ENCODE measurements around the gene CFAP65. TPM values are rescaled to one million over a fixed set of nuclear protein-coding genes. Genes with fewer than 3 reads are reported as not detected.

The CFAP65 gene
- total and polyA plus RNA-seq, 2 of the 13 experiments (the other 11 are each of a cell fraction or from before 2014, with no cell fraction given) = 0.05 TPM; not detected in 1

- TF ChIP-seq NR2F2 (IDR thresholded peaks at IDR 0.05; ENCODE audit: borderline replicate concordance, low read depth) (no peak), GATAD2A (CRISPR knock-in tag; IDR thresholded peaks at IDR 0.05) (no peak), STAG1 (CRISPR knock-in tag; IDR thresholded peaks at IDR 0.05) (no peak), KLF16 (CRISPR knock-in tag; IDR thresholded peaks at IDR 0.05) (no peak), BCL6 (CRISPR knock-in tag; IDR thresholded peaks at IDR 0.05) (peak; percentile 27; the same call in 1 of the 2 replicates), ZBTB8A (CRISPR knock-in tag; IDR thresholded peaks at IDR 0.05; ENCODE audit: borderline replicate concordance, low read depth) (no peak), ZSCAN12 (CRISPR knock-in tag; IDR thresholded peaks at IDR 0.05) (no peak), ZNF10 (CRISPR knock-in tag; IDR thresholded peaks at IDR 0.05; ENCODE audit: borderline replicate concordance, low read depth) (no peak), TCF12 (IDR thresholded peaks at IDR 0.05) (no peak), TCF12 (CRISPR knock-in tag; IDR thresholded peaks at IDR 0.05) (no peak), CHCHD3 (CRISPR knock-in tag; IDR thresholded peaks at IDR 0.05) (no peak), NFE2L1 (CRISPR knock-in tag; IDR thresholded peaks at IDR 0.05; ENCODE audit: borderline replicate concordance) (no peak), ZNF138 (CRISPR knock-in tag; IDR thresholded peaks at IDR 0.05; ENCODE audit: low read depth) (no peak), ZNF546 (CRISPR knock-in tag; conservative IDR thresholded peaks at IDR 0.05) (no peak), ATAD3A (CRISPR knock-in tag; IDR thresholded peaks at IDR 0.05) (no peak), SSRP1 (CRISPR knock-in tag; IDR thresholded peaks at IDR 0.05) (no peak), ZBTB44 (CRISPR knock-in tag; IDR thresholded peaks at IDR 0.05) (no peak), RERE (CRISPR knock-in tag; IDR thresholded peaks at IDR 0.05; ENCODE audit: low read depth) (no peak), SIN3A (IDR thresholded peaks at IDR 0.05; ENCODE audit: borderline replicate concordance, low read depth, low read length) (no peak), ZNF800 (CRISPR knock-in tag; IDR thresholded peaks at IDR 0.05) (peak; percentile 75; the same call in 1 of the 2 replicates)
These were observed 47.7 kb downstream of the CFAP65 start, which contains the start of gene CRYBA2 (continued) for GRCh38 chr2:218993345-218994315.

Measured in HepG2 (cell line).